ENCODE data around the gene ESR1.
"Not testable (repeated sequence)": the region's sequence is repeated elsewhere in the genome, so short reads cannot be mapped to it uniquely, and the experiment has no call there.

ESR1 gene

DNA sequence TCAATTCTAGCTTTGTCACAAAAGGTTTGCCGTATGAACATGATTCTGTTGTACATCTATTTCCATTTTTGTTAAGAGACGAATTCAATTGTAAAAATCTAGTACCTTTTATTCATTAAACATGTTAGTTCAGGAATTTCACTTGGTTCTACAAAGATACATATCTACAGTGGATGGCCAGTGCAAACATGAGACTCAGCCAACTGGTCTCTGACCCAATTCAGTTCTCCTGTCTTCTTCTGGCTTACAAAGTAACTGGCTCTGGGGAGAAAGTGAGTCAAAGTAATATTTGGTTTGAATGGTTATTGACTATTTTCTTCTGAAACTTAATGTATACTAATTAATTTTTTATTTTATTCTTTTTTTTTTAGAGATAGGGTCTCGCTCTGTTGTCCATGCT, 70.0 kb downstream of the ESR1 start:
- no peak overlapping the region for H3K4me3 ChIP-seq (ENCODE audit: low read depth, low read length)
- DNase-seq (ENCODE audit: low read depth), result no peak

DNA sequence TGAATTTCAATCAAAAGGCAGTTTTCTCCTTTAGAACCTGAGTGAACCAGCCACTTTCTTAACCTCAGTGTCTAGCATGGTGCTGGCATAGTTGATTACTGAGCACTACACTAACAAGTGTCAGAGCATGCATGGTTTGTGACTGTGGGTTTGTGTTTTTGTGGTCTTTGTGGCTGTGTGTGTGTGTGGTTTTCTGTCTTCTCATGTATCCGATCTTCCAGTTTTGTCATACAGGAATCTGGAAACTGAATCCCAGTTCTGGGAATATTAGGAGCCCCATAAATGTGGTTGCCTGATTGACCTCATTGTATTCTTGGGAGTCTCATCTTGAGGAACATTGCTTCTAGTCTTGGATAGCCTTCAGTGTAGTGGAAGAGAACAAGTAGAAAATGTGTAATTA, 73.7 kb downstream of the ESR1 start:
- no peak overlapping the region for H3K4me3 ChIP-seq (ENCODE audit: low read depth, low read length)
- DNase-seq (ENCODE audit: low read depth), result no peak

DNA sequence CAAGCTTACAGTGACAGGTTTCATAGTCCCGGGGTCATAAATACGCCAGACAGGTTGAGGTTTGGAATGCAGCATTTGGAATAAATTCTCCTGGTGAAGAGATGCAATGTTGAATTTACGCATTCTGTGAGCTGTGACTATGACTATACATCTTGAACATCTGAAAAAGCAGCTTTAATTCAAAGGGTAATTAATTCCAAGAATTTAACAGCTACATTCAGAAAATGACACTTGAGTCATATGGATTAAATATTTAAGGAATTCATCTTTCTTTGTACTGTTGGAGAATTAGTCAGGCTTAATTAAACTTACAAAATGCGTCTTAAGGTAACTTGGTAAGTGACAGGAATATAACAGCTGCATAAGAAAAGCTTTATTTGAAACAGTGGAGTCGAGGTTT, 74.7 kb downstream of the ESR1 start:
- no peak overlapping the region for H3K4me3 ChIP-seq (ENCODE audit: low read depth, low read length)
- DNase-seq (ENCODE audit: low read depth), result no peak

DNA sequence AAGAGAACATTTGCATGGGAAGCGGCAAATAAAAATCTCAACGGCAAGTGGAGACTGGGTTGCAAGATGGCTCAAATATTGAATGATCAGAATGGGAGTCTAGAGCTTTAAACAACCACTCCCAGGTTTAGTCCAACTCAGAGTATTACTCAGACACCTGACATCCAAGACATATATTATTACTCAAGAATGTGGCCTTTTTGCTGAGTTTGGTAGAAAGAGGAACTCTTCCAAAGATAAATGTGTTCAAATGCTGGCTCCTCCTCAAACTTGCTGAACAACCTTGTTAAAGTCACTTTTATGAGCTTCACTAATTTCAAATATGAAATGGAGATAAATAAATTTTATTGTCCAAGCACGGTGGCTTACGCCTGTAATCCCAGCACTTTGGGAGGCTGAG, 77.8 kb downstream of the ESR1 start:
- DNase-seq (ENCODE audit: low read depth), result no peak
- H3K4me3 ChIP-seq (ENCODE audit: low read depth, low read length), result no peak overlapping the region

DNA sequence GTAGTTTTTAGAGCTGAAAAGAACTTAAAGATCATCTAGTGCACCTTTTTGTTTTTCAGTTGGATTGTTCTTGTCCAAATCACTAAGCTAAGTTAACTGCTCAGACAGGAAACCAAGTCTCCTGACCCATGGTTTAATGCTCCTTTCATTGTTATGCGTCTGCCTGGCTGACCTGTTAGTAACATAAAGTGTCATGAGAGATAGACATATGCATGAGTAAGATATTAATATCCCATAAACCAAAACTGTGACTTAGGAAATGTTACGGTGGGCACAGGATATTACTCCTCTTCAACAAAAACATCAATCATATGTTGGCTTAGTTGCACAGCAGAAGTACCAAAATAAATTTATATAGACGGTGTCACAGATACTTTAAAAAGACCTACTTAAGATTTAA, 84.0 kb downstream of the ESR1 start:
- H3K4me3 ChIP-seq (ENCODE audit: low read depth, low read length), result no peak overlapping the region
- DNase-seq (ENCODE audit: low read depth), result no peak

DNA sequence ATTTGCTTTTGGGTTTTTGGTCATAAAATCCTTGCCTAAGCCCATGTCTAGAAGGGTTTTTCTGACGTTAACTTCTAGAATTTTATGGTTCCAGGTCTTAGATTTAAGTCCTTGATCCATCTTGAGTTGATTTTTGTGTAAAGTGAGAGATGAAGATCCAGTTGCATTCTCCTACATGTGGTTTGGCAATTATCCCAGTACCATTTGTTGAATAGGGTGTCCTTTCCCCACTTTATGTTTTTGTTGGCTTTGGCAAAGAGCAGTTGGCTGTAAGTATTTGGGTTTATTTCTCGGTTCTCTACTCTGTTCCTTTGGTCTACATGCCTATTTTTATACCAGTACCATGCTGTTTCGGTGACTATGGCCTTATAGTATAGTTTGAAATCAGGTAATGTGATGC, 86.9 kb downstream of the ESR1 start:
- H3K4me3 ChIP-seq (ENCODE audit: low read depth, low read length), result not testable (repeated sequence)
- DNase-seq (ENCODE audit: low read depth), result peak; percentile 18

DNA sequence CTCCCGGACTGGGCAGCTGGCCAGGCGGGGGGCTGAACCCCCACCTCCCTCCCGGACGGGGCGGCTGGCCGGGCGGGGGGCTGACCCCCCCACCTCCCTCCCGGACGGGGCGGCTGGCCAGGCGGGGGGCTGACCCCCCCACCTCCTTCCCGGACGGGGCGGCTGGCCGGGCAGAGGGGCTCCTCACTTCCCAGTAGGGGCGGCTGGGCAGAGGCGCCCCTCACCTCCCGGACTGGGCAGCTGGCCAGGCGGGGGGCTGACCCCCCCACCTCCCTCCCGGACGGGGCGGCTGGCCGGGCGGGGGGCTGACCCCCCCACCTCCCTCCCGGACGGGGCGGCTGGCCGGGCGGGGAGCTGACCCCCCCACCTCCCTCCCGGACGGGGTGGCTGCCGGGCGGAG, 91.7 kb downstream of the ESR1 start:
- not testable (repeated sequence) for DNase-seq (ENCODE audit: low read depth); H3K4me3 ChIP-seq (ENCODE audit: low read depth, low read length)

DNA sequence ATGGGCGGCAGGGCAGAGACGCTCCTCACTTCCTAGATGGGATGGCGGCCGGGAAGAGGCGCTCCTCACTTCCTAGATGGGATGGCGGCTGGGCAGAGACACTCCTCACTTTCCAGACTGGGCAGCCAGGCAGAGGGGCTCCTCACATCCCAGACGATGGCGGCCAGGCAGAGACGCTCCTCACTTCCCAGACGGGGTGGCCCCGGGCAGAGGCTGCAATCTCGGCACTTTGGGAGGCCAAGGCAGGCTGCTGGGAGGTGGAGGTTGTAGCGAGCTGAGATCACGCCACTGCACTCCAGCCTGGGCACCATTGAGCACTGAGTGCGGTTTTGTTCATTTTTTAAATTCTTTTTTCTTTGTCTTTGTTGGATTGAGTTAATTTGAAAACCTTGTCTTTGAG, 92.3 kb downstream of the ESR1 start:
- DNase-seq (ENCODE audit: low read depth); H3K4me3 ChIP-seq (ENCODE audit: low read depth, low read length): not testable (repeated sequence)

DNA sequence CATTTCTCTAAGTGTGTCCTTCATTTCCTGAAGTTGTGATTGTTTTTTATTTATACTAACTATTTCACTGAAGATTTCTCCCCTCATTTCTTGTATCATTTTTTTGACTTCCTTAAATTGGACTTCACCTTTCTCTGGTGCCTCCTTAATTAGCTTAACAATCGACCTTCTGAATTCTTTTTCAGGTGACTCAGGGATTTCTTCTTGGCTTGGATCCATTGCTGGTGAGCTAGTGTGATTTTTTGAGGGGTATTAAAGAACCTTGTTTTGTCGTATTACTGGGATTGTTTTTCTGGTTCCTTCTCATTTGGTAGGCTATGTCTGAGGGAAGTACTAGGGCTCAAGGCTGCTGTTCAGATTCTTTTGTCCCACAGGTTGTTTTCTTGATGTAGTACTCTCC, 92.8 kb downstream of the ESR1 start:
- H3K4me3 ChIP-seq (ENCODE audit: low read depth, low read length), result no peak overlapping the region
- no peak for DNase-seq (ENCODE audit: low read depth)

DNA sequence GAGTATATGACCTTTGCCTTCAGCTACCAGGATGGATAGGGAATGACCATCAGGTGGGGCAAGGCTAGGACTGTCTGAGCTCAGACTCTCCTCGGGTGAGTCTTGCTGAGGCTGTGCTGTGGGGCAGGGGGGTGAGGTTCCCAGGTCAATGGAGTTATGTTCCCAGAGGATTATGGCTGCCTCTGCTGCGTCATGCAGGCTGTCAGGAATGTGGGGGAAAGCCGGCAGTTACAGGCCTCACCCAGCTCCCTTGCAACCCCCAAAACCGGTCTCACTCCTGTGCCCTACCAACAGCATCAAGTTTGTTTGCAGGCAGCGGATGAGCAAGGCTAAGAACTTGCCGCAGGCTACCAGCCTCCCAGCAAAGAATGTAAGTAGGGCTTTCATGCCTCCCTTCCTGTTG, 93.5 kb downstream of the ESR1 start:
- H3K4me3 ChIP-seq (ENCODE audit: low read depth, low read length), result no peak overlapping the region
- DNase-seq (ENCODE audit: low read depth), result no peak

DNA sequence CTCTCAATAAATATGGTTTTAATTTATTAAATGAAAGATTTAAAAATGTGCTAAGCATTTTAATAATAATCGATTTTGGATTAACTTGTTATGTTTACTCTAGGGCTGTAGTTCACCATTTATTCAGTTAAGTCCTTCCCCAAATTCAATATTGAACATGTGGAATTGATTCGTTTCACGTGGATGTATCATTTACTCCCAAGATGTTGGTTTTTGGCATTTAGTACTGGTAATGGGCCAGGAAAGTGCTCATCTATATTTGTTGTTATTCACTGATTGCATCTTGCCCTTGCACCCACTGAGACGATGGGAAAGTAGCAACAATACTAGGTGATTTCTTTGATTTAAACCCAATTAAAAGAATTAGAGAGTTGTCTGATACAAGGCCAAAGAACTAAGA, 97.1 kb downstream of the ESR1 start:
- DNase-seq (ENCODE audit: low read depth), result no peak
- H3K4me3 ChIP-seq (ENCODE audit: low read depth, low read length), result no peak overlapping the region

DNA sequence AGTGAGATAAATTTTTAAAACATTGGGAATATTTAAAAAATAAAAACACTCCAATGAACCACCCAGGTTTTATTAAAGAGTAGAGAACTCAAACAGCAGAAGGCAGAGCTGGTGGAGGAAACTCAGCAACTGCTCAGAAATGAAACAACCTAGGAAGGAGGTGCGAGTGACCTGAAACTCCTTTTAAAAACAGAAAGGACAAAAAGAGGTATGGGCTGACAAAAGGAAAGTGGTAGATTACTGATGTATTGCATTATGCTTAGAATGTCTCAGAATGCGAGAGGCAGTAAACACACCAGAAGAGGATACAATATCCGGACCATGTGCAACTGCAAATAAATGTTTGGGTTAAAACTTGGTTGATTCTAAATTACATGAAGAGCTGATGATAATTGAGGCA, 97.6 kb downstream of the ESR1 start:
- no peak overlapping the region for H3K4me3 ChIP-seq (ENCODE audit: low read depth, low read length)
- DNase-seq (ENCODE audit: low read depth), result no peak

DNA sequence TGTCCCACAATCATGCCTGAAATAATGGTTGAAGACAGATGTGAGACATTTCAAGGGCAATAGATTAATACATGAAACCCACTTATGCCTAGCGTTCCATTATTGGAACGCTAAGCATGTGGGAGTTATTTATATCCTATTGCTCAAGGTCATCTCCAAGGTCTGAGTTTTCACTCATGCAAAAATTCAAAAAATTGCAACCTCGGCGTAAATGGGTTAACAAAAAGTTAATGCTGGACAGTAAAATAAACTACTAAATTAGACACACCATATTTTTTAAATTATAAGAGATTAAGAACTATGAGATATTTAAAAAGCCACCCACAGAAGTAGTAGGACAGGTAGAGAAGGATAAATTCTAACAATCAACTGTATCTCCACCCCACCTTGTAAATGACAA, 98.4 kb downstream of the ESR1 start:
- no peak overlapping the region for H3K4me3 ChIP-seq (ENCODE audit: low read depth, low read length)
- no peak for DNase-seq (ENCODE audit: low read depth)

DNA sequence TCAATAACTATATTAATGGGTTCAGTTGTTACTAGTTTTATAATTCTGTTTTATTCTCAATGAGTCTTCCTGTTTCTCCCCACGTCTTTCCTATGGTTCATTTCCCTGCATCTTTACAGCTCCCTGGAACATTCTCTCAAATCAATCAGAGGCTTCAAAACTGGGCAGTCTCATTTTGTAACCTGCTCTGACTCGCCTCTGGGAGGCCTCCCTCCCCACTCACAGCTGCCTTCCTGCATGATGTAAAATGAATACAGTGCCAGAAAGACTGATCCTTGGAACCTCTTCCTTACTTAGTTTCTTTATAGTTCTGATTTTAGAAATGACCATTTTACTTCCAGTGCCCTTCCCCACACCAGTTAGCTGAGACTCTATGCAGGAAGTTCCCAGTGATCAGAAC, 103.9 kb downstream of the ESR1 start:
- no peak for DNase-seq (ENCODE audit: low read depth)
- no peak overlapping the region for H3K4me3 ChIP-seq (ENCODE audit: low read depth, low read length)

DNA sequence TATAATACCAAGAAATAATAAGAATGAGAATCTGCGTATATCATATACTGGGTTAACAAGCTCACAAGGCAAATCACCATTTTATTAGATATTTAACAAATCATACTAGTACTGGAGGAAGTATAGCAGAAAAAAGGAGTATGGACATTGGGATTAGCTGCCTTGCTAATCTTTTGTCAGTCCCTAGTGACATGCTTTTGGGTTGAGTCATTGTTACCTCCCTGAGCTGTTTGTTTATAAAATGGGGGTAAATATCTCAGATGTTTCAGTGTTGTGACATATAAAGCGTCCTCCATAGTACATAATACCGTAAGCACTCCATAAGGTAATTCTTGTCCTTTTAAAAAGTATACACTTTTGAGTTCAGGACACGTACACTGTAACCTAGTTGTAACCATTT, 107.0 kb downstream of the ESR1 start:
- H3K4me3 ChIP-seq (ENCODE audit: low read depth, low read length), result no peak overlapping the region
- DNase-seq (ENCODE audit: low read depth), result no peak

DNA sequence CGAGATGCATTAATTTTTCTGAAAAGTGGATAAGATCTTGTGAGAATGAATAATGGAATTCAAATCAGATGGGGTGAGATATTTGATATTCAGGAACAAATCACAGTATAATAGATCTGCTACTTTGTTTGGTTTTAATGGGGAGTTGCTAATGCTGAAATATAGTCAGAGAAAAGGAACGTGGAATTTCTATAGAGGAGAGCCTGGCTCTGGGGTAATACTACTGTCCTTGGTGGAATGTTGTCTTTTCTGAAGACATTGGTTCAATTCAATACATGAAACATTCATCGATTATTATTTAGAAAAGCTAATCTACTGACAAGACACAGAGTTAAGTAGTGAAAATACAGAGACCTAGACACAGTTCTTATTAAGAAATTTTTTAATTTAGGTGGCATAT, 108.6 kb downstream of the ESR1 start:
- DNase-seq (ENCODE audit: low read depth), result no peak
- H3K4me3 ChIP-seq (ENCODE audit: low read depth, low read length), result no peak overlapping the region

DNA sequence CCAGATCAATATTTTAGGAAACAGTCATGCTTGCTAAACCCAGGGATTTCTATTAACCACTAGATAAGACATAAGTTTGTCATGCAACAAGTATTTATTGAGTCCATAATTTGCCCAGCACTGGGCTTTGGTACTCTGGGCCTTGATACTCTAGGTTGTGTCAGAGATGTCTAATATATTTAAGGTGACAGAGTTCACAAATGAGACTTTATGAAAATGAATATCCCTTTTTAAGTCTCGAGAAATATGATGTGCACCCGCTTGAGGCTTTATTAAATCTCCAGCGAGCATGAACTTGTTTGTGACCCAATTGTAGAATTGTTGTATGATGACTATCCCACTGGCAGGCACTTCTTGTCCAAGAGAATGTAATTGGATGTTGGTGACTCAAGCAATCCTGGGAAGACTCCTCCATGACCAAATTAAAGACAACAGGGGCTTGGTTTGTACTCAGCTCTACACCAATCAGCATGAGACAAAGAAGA, 109.2 kb downstream of the ESR1 start:
- DNase-seq (ENCODE audit: low read depth), result peak; percentile 46
- no peak overlapping the region for H3K4me3 ChIP-seq (ENCODE audit: low read depth, low read length)

DNA sequence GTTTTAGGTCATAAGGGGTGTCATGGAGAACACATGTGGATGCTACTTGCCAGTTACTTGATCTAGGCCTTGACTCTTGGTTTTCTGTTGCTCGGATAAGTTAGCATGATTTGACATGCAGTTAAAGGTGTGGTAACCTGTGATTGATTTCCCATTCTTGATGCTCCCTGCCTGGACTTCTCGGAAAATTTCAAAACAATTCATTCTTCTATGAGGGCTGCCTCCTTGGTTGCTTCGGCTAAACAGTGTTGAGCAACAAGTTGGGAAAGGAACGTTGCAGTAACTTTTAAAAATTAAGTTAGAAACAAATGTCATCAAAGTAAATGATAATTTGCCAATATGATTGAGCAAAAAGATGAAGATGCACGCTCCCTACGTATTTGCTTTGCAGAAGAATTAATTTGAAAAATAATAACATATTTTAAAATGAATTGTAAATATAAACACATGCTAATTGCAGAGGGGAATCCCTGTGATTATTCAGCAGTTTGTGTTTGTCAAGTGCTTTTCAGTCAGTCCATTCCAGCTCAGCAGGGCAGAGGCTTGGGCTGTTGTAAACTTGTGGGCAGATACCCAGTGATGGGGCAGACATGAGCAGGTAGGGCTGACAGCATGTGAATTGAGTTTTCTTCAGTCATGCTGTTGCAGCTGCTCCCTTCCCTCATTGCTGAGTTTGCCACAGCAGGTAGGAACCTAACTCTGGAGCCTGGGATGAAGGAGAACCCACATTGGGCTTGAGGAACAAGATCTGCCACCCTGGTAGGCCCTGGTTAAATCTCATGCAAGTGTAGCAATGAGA, 110.2 kb downstream of the ESR1 start:
- DNase-seq (ENCODE audit: low read depth), result no peak
- no peak overlapping the region for H3K4me3 ChIP-seq (ENCODE audit: low read depth, low read length)

DNA sequence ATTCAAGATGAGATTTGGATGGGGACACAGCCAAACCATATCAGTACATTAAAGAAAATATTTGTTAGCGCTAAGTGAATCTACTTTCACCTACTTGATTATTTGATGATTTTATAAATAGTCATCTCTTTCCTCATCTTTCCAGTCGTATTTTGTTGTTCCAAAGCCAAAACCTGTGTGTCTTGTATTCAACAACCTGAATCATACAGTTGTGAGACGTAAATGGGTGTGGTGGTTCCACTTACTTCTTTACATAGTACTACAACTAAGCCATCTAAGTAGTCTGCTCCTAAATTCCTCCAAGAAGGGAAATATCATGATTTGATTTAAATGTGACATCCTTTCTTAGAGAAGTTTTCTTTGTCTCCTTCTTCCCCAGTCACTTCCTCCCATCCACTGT, 132.8 kb downstream of the ESR1 start:
- no peak overlapping the region for H3K4me3 ChIP-seq (ENCODE audit: low read depth, low read length)
- DNase-seq (ENCODE audit: low read depth), result no peak

DNA sequence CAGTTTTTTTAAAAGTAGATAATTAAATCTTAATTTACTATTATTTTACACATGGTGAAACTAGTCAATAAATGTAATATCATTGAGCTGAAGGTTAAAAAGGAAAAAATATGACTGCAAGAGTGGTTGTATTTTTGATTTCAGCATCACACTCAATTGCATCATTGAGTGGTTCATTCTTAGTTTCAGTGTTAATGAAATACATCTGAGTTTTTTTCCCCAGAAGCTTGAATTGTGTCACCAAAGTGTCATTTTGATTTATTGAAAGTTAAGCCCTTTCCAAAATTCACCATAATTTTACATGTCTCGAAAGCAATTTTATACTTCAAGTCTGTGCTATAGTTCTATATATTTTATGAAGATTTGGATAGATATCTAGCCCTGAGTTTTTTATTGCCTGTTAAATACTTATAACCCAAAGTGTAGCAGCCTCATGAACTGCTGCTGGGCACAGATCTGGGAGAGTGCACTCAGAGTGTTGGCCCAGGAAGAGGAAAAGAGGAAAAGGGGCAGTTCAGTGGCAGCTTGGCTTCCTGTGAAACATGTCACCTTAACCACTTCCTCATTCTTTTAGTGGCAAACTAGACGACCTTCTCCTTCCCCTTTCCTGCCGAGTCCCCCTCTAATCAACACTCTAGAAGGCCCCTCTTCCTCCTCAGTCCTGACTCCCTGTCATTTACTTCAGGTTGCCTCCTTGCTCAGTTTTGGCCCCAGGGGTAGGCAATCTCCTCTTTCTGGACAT, 140.7 kb downstream of the ESR1 start:
- DNase-seq (ENCODE audit: low read depth), result no peak
- no peak overlapping the region for H3K4me3 ChIP-seq (ENCODE audit: low read depth, low read length)

DNA sequence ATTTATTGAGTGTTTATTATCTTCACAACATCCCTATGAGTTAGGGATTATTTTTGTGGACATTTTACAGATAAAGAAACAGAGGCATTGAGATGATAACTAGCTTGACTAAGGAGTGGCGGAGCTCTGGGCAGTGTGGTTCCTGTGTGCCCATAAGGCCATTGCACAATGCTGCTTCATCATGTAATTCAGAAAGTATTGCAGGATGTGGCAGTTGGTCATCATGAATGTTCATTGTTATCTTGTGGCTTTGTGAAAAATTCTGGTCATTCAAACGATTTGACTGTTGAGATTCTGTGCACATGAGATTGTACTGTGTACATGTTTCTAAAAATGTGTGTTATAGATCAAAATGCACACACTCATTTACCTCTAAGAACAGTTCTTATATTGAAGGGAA, 150.8 kb downstream of the ESR1 start:
- peak; percentile 25 for DNase-seq (ENCODE audit: low read depth)
- H3K4me3 ChIP-seq (ENCODE audit: low read depth, low read length), result no peak overlapping the region
